Loucy (cell line): ENCODE measurements around the gene RNF130.
"Not testable (repeated sequence)": the region's sequence is repeated elsewhere in the genome, so short reads cannot be mapped to it uniquely, and the experiment has no call there.

Experiments used
- H2AFZ ChIP-seq: fragments of 200-600 bp; sonication (generic); 2 replicates; pipeline ENCODE4 v1.6.0; 2016; ENCODE audit warnings: antibody characterized with exemption, mild to moderate bottlenecking, low read length, moderate library complexity
- H3F3A ChIP-seq: fragments of 200-600 bp; 2 replicates; pipeline ENCODE4 v1.6.0; 2016; ENCODE audit warnings: antibody characterized with exemption, low read depth, mild to moderate bottlenecking
- H3K27me3 ChIP-seq: fragments of 200-600 bp; sonication (generic); 2 replicates; pipeline ENCODE4 v1.6.1; 2014; ENCODE audit warnings: low read length, mild to moderate bottlenecking; ENCODE audit not compliant: insufficient read depth, poor library complexity, severe bottlenecking
- H3K36me3 ChIP-seq: fragments of 200-600 bp; sonication (generic); 2 replicates; pipeline ENCODE4 v1.6.1; 2016; ENCODE audit warnings: low read length; ENCODE audit not compliant: insufficient read depth
- H3K4me1 ChIP-seq: fragments of 200-600 bp; sonication (generic); 2 replicates; pipeline ENCODE4 v1.5.1; 2014; ENCODE audit warnings: low read length, mild to moderate bottlenecking; ENCODE audit not compliant: insufficient read depth, poor library complexity, severe bottlenecking
- H3K4me2 ChIP-seq: fragments of 200-600 bp; sonication (generic); 2 replicates; pipeline ENCODE4 v1.6.0; 2014; ENCODE audit warnings: antibody characterized with exemption, low read length, low read depth, mild to moderate bottlenecking; ENCODE audit not compliant: poor library complexity, severe bottlenecking
- H3K4me3 ChIP-seq: fragments of 200-600 bp; sonication (generic); 2 replicates; pipeline ENCODE4 v1.5.1; 2014; ENCODE audit warnings: low read length, mild to moderate bottlenecking, mixed read lengths; ENCODE audit not compliant: poor library complexity, severe bottlenecking
- H3K79me2 ChIP-seq: fragments of 200-600 bp; sonication (generic); 2 replicates; pipeline ENCODE4 v1.6.1; 2014; ENCODE audit warnings: low read length; ENCODE audit not compliant: insufficient read depth
- H3K9ac ChIP-seq: fragments of 200-600 bp; sonication (generic); 2 replicates; pipeline ENCODE4 v1.6.0; 2014; ENCODE audit warnings: mild to moderate bottlenecking, low read depth, low read length, moderate library complexity; ENCODE audit not compliant: poor library complexity, severe bottlenecking
- H3K9me2 ChIP-seq: fragments of 200-600 bp; sonication (generic); replicated peaks from 2 replicates; pipeline ENCODE4 v1.6.1; 2016; ENCODE audit warnings: low read depth, low read length, mixed read lengths
- H3K9me3 ChIP-seq: fragments of 200-600 bp; sonication (generic); 2 replicates; pipeline ENCODE4 v1.6.1; 2014; ENCODE audit warnings: mild to moderate bottlenecking, antibody characterized with exemption, low read length, low read depth; ENCODE audit not compliant: insufficient read depth
- H4K20me1 ChIP-seq: fragments of 200-600 bp; sonication (generic); 2 replicates; pipeline ENCODE4 v1.6.0; 2014; ENCODE audit warnings: antibody characterized with exemption, low read length, mild to moderate bottlenecking; ENCODE audit not compliant: insufficient read depth, poor library complexity, severe bottlenecking
- CTCF ChIP-seq: fragments of 200-600 bp; sonication (generic); conservative IDR thresholded peaks from 2 replicates; pipeline ENCODE4 v1.5.1; 2014; ENCODE audit warnings: mild to moderate bottlenecking, antibody characterized with exemption, low read length
- EZH2phosphoT487 ChIP-seq: fragments of 200-600 bp; IDR thresholded peaks from 2 replicates; pipeline ENCODE4 v1.6.1; 2018; ENCODE audit warnings: antibody characterized with exemption, mild to moderate bottlenecking, moderate library complexity, borderline replicate concordance

The RNF130 gene

GRCh38 chr5:180021900-180022299, 49.7 kb downstream of the RNF130 start:
- TF ChIP-seq EZH2phosphoT487 (no peak), CTCF (no peak)
- H4K20me1 ChIP-seq: no peaks in the 10 kb centered on the region
- H3K4me3 ChIP-seq: no peak overlapping the region
- peaks cover 36% of the 10 kb centered on the region; the same call in 1 of the 2 replicates for H3K36me3 ChIP-seq
- H3K4me1 ChIP-seq: peaks cover 13% of the 10 kb centered on the region
- no peaks in the 10 kb centered on the region for H3K27me3 ChIP-seq
- H3K9me3 ChIP-seq: no peaks in the 10 kb centered on the region
- no peaks in the 10 kb centered on the region for H3F3A ChIP-seq
- no peak overlapping the region for H3K9ac ChIP-seq
- H2AFZ ChIP-seq: no peak overlapping the region
- no peak overlapping the region for H3K4me2 ChIP-seq
- H3K9me2 ChIP-seq: no peaks in the 10 kb centered on the region
- peaks cover 31% of the 10 kb centered on the region for H3K79me2 ChIP-seq

- Histone ChIP-seq H2AFZ (no peak overlapping the region), H3K9me2 (no peaks in the 10 kb centered on the region), H3K9me3 (no peaks in the 10 kb centered on the region), H3K9ac (no peak overlapping the region), H3K27me3 (no peaks in the 10 kb centered on the region), H3K36me3 (peaks cover 35% of the 10 kb centered on the region; the same call in 1 of the 2 replicates), H3K4me1 (peaks cover 4% of the 10 kb centered on the region), H4K20me1 (no peaks in the 10 kb centered on the region), H3K4me2 (no peak overlapping the region), H3K79me2 (peaks cover 30% of the 10 kb centered on the region), H3F3A (no peaks in the 10 kb centered on the region), H3K4me3 (no peak overlapping the region)
- no peak for TF ChIP-seq EZH2phosphoT487
- TF ChIP-seq CTCF: no peak
These were observed 51.4 kb downstream of the RNF130 start for GRCh38 chr5:180020176-180020575.

- H3K9me3 ChIP-seq: no peaks in the 10 kb centered on the region
- no peaks in the 10 kb centered on the region for H4K20me1 ChIP-seq
- H3K9me2 ChIP-seq: no peaks in the 10 kb centered on the region
- no peaks in the 10 kb centered on the region for H3F3A ChIP-seq
- no peak overlapping the region for H3K4me3 ChIP-seq
- H3K4me1 ChIP-seq: no peaks in the 10 kb centered on the region
- TF ChIP-seq EZH2phosphoT487: no peak
- TF ChIP-seq CTCF: no peak
- peaks cover 27% of the 10 kb centered on the region; the same call in 1 of the 2 replicates for H3K36me3 ChIP-seq
- H3K79me2 ChIP-seq: peaks cover 23% of the 10 kb centered on the region
- H3K9ac ChIP-seq: no peak overlapping the region
- H2AFZ ChIP-seq: no peak overlapping the region
- no peaks in the 10 kb centered on the region for H3K27me3 ChIP-seq
- no peak overlapping the region for H3K4me2 ChIP-seq
These were observed 53.1 kb downstream of the RNF130 start for GRCh38 chr5:180018347-180019060.

GRCh38 chr5:180015523-180015922, 56.0 kb downstream of the RNF130 start:
- not testable (repeated sequence) for H3K27me3 ChIP-seq, H3F3A ChIP-seq, H3K79me2 ChIP-seq, H3K9me3 ChIP-seq, H3K9ac ChIP-seq, H2AFZ ChIP-seq, H4K20me1 ChIP-seq, H3K4me1 ChIP-seq, H3K4me3 ChIP-seq, H3K9me2 ChIP-seq, H3K4me2 ChIP-seq
- peaks cover 35% of the 10 kb centered on the region; the same call in 1 of the 2 replicates for H3K36me3 ChIP-seq
